SH-SY5Y (cell line): ENCODE results near the gene ATN1.

Source experiments
- GATA2 ChIP-seq: IDR thresholded peaks from 2 replicates; pipeline ENCODE4 v1.6.1; 2011; ENCODE audit warnings: mild to moderate bottlenecking, low read depth, low read length
- GATA3 ChIP-seq: IDR thresholded peaks from 2 replicates; pipeline ENCODE4 v1.6.1; 2011; ENCODE audit warnings: low read depth, mild to moderate bottlenecking, low read length, moderate library complexity

DNA sequence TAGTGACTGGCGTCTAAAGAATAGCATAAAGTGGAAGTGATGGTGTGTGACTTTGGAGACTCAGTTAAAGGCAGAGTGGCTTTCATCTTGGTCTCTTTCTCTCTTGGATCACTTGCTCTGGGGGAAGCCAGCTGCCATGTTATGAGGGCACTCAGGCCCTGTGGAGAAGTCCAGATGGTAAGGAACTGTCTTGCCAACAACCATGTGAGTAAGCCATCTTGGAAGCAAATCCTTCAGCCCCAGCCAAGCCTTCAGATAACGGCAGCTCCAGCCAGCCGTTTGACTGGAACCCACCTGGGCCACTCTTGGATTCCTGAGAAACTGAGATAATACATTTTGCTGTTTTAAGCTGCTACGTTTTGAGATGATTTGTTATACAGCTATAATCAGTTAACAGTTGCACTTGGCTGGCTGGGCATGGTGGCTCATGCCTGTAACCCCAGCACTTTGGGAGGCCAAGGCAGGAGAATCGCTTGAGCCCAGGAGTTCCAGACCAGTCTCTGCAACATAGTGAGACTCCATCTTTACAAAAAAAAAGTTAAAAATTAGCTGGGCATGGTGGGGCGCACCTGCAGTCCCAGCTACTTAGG, 30.8 kb upstream of the ATN1 start:
- TF ChIP-seq GATA2: no peak
- TF ChIP-seq GATA3: no peak
